ENCODE data around the gene GIMAP4. TPM values are rescaled to one million over a fixed set of nuclear protein-coding genes. Genes with fewer than 3 reads are reported as not detected.

Gene GIMAP4
- 135 and 204 TPM in 2 replicates for total RNA-seq

GRCh38 chr7:150567169-150567568, at the start of gene GIMAP4:
Gene GIMAP4 (plus strand): TSS chr7:150567390. CDS start chr7:150569902, 2,512 bp downstream.

Other genes starting within 250 kb of the GIMAP4 start
- 0.19 TPM in 1 of 2 replicates, not detected in the other for gene LRRC61, start 244.0 kb upstream of the GIMAP4 start, total RNA-seq
- 0.19 TPM in 1 of 2 replicates, not detected in the other for gene ACTR3C, start 243.8 kb upstream of the GIMAP4 start, total RNA-seq
- gene RARRES2, start 225.8 kb upstream of the GIMAP4 start, total RNA-seq, result 0.09 TPM in 1 of 2 replicates, not detected in the other
- gene REPIN1, start 198.6 kb upstream of the GIMAP4 start, total RNA-seq, result 46.1 and 51.0 TPM in 2 replicates
- 7.3 and 8.5 TPM in 2 replicates for gene ZNF775, start 188.1 kb upstream of the GIMAP4 start, total RNA-seq
- 38.5 and 60.6 TPM in 2 replicates for gene GIMAP8, start 116.8 kb upstream of the GIMAP4 start, total RNA-seq
- 16.2 and 41.9 TPM in 2 replicates for gene GIMAP7, start 52.5 kb upstream of the GIMAP4 start, total RNA-seq
- 73.6 and 150 TPM in 2 replicates for gene GIMAP6, start 65.0 kb downstream of the GIMAP4 start, total RNA-seq
- gene GIMAP2, start 118.3 kb downstream of the GIMAP4 start, total RNA-seq, result 47.5 and 55.9 TPM in 2 replicates
- 12.9 and 14.3 TPM in 2 replicates for gene GIMAP1, start 149.2 kb downstream of the GIMAP4 start, total RNA-seq
- gene GIMAP5, start 170.0 kb downstream of the GIMAP4 start, total RNA-seq, result 13.6 and 42.8 TPM in 2 replicates
- 0.09 TPM in 1 of 2 replicates, not detected in the other for gene TMEM176B, start 233.0 kb downstream of the GIMAP4 start, total RNA-seq
- not detected in 2 replicates for gene TMEM176A, start 233.4 kb downstream of the GIMAP4 start, total RNA-seq